GM18867 (cell line): ENCODE results near the gene ZNF181.

Experiments used
- ATAC-seq: cut with Tn5 transposase; IDR thresholded peaks from one replicate; pipeline ENCODE4 v1.9.1; 2021; ENCODE audit warnings: mild to moderate bottlenecking, moderate library complexity; ENCODE audit not compliant: unreplicated experiment

The ZNF181 gene

DNA sequence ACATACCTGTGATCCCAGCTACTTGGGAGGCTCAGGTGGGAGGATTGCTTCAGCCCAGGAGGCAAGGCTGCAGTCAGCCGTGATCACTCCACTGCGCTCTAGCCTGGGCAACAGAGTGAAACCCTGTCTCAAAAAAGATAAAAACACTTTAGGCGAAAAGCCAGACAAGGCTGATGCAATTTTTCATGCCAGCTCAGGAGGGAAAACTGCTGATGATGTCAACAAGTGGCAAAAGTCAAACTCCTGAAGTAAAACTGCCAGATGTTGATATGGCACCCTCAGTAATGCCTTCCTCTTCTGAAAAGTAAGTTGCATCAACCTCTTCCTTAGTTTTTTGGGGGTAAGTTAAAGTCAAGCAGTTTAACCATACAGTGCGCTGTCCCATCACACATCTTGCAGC lies 23.4 kb downstream of the ZNF181 start:
- ATAC-seq, result no peak

DNA sequence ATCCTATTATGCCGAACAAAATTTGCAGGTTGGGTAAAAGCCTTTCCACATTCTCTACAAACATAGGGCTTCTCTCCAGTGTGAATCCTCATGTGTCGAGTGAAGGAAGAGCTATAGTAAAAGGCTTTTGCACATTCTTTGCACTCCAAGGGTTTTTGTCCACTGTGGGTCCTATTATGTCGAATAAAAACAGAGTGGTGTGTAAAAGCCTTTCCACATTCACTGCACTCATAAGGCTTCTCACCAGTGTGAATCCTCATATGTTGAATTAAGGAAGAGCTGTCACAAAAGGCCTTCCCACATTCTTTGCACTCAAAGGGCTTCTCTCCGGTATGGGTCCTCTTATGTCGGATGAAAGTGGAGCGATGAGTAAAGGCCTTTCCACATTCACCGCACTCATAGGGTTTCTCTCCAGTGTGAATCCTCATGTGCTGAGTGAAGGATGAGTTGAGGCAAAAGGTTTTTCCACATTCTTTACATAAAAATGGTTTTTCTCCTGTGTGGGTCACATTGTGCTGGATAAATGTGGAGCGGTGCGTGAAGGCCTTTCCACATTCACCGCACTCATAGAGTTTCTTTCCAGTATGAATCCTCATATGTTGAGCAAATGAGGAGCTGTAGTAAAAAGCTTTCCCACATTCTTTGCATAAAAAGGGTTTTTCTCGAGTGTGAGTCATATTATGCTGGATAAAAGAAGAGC lies 25.3 kb downstream of the ZNF181 start:
- no peak for ATAC-seq

DNA sequence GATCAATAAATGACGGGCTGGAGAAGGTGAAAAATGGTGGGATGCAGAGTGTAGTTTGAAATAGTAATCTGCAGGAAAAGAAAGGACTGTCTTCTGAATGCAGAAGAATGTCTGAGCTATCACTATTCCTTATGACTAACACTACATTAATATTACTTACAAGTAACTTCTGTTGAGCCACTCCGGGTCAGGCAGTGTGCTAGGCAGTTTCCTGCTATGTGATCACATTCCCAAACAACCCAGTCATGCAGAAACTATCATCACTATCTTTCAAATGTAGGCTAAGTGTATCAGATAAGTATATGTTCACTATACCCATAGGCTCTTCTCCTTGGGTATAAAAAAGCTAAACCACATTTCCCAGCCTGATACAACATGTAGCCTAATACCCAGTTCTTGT lies 32.3 kb downstream of the ZNF181 start:
- ATAC-seq, result no peak

DNA sequence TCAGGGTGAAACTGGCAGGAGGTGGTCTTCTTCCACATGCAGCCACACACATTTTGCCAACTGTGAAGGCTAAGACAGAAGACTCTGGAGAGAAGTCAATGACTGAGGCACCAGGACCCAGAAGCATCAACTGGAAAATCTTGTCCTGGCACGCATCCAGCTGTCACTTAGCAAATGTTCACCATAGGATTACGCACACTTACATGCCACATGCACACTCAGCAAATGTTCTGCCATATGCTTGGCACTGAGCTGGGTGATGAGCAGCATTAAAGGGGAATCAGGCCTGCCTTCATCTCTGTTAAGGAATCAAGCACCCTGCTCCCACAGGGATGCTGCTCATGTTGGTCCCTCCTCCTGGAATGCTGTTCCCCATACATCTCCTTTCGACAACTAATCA lies 33.9 kb downstream of the ZNF181 start:
- ATAC-seq, result no peak

DNA sequence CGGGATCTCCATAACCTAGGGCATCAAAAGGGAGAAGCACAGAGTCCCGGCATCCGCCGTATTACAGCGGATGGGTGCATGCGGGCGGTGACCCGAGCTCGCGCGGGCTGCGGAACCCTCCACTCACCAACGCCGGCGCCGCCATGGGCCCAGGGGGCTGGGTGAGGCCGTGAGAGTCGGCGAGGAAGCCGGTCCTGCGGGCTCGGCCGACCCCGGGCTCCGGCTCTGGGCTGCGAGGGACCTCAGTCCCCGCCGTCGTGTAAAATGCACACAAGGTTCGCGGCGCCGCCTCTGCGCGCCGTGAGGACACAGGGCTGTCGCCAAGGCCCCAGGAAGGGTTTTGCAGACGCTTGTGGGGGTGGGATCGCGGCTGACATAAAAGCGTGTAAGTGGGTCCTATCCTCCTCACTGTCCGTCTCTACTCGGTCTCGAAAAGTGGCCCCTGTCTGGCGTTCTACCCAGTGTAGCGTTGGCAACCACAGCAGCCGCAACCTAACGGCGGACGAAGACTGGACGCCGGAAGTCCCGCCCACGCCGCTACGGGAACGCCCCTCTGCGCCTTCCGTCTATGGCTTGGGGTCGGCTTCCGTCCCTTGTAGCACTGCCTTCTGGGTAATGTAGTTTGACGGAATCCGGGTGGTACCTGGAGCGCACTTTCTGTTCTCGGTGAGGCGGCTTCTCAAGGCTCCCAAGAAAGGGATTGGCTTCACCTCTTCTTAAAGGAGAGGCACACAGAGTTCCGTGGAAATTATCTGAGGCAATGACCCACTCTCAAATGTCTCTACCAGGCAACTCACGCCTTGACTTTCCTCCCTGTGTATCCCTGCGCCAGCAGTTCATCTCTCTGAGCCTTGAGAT lies 38.9 kb downstream of the ZNF181 start, which contains the start of gene ZNF599:
Gene ZNF599 (minus strand): TSS at position 519 of the 858 bp plus-strand sequence. CDS start 374 bp downstream, at position 145.
- peak; percentile 99 for ATAC-seq

DNA sequence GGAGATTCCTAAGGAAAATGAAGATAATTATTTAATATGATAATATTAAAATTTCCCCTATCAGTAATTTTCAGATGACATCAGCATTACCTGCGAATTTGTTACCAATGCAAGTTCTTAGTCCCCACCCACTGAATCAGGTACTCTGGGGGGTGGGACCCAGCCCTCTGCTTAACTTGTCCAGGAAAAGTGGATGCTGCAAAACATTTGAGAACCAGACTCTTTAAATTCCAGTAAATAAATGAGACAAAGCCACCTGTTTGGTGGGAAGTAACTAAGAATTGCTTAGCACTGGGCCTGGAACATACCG lies 39.5 kb downstream of the ZNF181 start:
- no peak for ATAC-seq

DNA sequence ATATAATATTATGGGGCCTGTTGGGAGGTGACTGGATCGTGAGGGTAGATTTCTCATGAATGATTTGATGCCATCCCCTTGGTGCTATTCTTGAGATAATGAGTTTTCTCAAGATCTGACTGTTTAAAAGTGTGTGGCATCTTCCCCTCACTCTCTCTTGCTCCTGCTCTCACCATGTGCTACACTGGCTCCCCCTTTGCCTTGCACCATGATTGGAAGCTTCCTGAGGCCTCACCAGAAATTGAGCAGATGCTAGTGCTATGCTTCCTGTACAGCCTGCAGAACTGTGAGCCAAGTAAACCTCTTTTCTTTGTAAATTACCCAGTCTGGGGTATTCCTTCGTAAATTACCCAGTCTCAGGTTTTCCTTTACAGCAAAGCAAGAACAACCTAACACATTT lies 40.8 kb downstream of the ZNF181 start:
- no peak for ATAC-seq

DNA sequence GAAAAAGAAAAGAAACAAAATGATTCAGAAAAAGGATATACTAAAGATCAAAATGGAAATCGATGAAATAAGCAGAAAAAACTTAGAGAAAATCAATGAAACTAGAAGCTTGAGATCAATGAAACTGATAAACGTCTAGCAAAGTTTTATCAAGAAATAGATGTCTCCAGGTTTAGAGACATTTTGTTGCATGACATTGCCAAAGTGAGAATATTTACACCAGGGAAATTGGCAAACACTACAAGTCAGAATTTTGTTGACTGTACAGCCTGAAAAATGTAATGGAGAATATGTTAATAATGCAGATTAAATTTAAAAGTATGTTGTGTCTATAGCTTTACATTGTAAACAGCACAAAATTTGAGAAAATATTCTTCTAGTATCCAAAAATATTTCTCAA lies 44.3 kb downstream of the ZNF181 start:
- ATAC-seq, result no peak

DNA sequence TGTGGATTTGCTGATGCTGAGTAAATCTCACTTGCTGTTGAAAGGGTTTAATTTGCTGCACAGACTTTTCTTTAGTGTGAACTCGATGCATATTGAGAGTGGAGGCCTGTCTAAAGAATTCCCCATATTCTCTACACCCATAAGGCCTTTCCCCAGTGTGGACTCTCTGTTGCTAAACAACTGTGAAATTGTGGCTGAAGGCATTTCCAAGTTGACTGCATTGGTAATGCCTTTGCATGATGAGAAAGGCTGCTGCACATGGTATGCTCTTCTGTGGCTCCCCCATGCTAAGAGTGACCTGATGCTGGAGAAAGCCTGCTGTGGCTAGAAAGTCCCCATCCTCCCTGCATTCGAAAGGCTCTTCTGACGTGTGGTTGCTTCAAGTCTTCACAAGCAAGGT lies 45.6 kb downstream of the ZNF181 start:
- no peak for ATAC-seq

DNA sequence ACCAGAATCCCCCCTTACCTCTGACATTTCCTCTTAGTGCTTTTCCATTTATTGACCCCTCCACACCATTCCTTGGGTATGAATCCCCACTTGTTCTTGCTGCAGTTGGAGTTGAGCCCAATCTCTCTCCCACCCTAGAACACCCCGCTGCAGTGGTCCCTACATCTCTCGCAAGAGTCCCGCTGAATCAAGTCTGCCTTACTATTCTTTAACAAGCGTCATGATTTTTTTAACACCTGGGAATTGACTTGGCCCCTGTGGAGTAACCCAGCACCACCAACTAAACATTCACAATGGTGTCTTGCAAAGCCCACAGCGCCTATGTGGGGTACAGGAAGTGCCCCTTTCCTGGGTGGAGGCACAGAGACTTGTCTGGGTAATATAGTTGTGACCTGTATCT lies 52.2 kb downstream of the ZNF181 start:
- no peak for ATAC-seq

DNA sequence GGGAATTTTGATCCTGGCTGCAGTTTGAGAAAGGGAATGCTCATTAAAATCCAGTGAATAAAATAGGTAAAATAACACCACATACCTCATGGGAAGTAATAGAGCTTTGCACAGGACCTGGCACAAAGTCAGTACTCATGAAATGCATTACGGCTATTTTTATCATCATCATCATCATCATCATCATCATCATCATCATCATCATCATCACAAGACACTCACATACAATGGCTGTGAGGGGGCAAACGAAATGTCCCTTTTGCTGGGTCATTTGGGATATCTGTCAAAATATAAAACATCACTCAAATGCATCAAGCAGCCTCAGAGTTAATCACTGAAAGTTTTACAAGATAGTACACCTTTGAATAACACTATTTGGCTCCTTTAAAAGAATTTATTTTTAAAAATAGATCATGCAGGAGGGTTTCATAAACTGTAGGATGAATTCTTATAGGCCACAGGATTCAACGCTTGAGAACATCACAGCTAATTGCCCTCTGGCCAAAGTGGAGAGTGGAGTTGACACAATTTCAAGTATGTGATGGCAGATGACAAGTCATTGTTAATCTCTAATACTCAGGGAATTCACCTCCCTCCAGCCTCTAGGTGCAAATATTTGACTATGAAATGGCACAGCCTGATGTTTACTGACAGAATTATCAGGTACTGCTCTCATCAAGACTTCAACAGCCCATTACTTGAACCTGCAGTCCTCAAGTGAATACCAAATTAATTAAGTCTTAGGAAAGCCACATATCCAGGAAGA lies 53.2 kb downstream of the ZNF181 start:
- no peak for ATAC-seq

DNA sequence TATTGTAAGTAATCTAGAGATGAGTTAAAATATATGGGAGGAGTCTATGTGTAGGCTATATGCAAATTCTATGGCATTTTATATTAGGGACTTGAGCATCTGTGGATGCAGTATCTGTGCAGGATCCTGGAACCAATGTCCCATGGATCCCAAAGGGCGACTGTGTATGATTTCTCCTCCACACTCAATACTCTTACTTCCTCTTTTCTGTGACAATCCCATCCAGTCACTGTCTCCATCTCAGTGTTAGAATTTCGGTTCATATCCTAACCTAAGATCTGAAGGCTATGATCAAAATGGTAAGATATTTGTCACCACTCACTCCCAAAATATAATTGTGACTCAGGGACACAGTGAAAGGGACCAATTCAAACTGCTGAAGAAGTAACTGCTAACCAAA lies 54.0 kb downstream of the ZNF181 start:
- no peak for ATAC-seq

DNA sequence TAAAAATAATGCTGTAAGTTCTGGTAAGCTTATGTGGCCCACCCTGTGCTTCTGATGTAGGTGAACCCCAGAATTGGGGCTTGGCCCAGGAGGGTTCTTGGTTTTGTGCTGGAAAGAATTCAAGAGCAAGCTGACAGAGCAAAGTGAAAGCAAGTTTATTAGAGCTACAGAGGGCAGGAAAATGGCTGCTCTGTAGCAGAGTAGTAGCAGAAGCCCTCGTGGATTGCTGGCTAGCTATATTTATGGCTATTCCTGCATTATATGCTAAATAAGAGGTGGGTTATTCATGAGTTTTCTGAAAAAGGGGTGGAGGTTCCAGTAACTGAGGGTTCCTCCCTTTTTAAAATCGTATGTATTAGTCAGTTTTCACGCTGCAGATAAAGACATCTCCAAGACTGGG lies 59.5 kb downstream of the ZNF181 start:
- no peak for ATAC-seq

DNA sequence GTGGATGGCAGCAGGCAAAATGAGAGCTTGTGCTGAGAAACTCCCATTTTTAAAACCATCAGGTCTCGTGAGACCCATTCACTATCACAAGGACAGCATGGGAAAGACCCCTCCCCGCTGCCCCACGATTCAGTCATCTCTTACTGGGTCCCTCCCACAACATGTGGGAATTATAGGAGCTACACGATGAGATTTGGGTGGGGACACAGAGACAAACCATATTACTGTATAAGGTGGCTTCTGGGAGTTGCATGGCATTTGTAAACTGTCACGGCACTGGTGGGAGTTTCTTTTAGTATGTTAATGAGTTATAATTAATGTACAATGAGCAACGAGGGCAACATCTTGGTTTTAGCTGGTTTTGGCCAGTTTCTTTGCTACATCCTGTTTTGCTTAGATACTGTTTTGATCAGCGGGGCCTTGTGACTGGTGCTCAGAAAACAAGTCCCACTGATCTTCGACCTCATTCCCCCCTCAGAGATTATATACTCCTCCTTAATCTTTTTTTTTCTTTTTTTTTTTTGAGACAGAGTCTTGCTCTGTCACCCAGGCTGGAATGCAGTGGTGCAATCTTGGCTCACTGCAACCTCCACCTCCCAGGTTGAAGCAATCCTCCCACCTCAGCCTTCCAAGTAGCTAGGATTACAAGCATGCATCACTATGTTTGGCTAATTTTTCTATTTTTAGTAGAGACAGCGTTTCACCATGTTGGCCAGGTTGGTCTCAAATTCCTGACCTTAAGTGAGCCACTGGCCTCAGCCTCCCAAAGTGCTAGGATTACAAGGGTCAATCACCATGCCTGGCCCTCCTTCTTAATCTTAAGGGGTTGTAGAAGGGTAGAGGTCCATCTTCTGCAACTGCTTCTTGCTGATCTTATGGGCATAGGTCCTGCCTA lies 60.3 kb downstream of the ZNF181 start:
- no peak for ATAC-seq
